ENCODE results near the gene CERS4. TPM values are rescaled to one million over a fixed set of nuclear protein-coding genes. Genes with fewer than 3 reads are reported as not detected.

CERS4 gene
- total and polyA plus RNA-seq, 2 of the 8 experiments (the other 6 are each of a cell fraction or from before 2014, with no cell fraction given): 88.2 to 179 TPM

DNA sequence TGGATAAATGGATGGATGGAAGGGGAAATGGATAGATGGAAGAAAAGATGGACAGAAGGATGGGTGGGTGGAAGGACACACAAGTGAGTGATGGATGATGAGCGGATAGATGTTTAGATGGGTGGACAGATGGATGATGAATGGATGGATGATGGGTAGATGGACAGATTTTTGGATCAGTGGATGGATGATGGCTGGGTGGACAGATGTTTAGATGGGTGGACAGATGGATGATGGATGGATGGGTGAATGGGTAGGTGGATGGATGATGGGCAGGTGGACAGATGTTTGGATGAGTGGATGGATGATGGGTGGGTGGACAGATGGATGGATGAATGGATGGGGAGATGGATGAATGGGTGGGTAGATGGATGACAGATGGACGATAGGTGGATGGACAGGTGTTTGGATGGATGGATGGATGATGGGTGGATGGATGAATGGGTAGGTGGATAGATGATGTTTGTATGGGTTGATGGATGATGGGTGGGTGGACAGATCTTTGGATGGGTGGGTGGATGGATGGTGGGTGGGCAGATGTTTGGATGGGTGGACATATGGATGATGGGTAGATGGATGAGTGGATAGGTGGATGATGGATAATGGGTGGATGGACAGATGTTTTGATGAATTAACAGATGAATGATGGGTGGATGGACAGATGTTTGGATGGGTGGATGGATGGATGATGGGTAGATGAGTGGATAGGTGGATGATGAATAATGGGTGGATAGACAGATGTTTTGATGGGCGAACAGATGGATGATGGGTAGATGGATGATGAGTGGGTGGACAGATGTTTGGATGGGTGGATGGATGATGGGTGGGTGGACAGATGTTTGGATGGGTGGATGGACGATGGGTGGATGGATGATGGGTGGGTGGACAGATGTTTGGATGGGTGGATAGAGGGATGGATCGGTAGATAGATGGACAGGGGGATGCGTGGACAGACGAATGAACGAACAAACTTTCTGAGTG is 39.5 kb downstream of the CERS4 start (continued):
- TF ChIP-seq HDAC2 (IDR thresholded peaks at IDR 0.05; ENCODE audit: borderline replicate concordance in 1 of 2, low read depth in 2 of 2, low read length in 2 of 2): no peak
- TF ChIP-seq POU5F1 (IDR thresholded peaks at IDR 0.05; ENCODE audit: low read depth, low read length): no peak
- no peak for TF ChIP-seq RNF2 (IDR thresholded peaks at IDR 0.05; ENCODE audit: borderline replicate concordance, low read depth, low read length, missing control alignments, poor library complexity, severe bottlenecking)
